ENCODE results near the gene STK4. TPM values are rescaled to one million over a fixed set of nuclear protein-coding genes. Genes with fewer than 3 reads are reported as not detected.

STK4 gene
- total RNA-seq, 1 experiment from 2014 or later = 74.7 TPM

GRCh38 chr20:45121388-45121787 lies 155.1 kb downstream of the STK4 start:
- Histone ChIP-seq H3K9me3 (no peaks in the 10 kb centered on the region), H3K27me3 (replicated peaks; ENCODE audit: control insufficient read depth, insufficient read depth, low read length) (0 out of 2 replicates have a peak, but pooled peaks cover 1% of the 10 kb centered on the region), H3K4me3 (ENCODE audit: low read depth, low read length) (no peak overlapping the region), H3K36me3 (ENCODE audit: control insufficient read depth, insufficient read depth, low read length) (no peaks in the 10 kb centered on the region), H3K4me1 (no peaks in the 10 kb centered on the region)
- intact Hi-C loops (cut with micrococcal nuclease; ENCODE audit: unreplicated experiment) = no loop called here
- BruUV-seq (replicated peaks) = no TSS peak
- H3K36me3 Mint-ChIP-seq (ENCODE audit: insufficient read depth, unreplicated experiment) = no peaks in the 10 kb centered on the region
- CTCF ChIA-PET = interaction anchor here (1.1 kb wide), 1 partner anchor 11 kb away, joined by 5 read pairs; no protein-coding TSS in a partner anchor
- no peak for DNase-seq
- H3K27me3 Mint-ChIP-seq (ENCODE audit: insufficient read depth, unreplicated experiment) = peaks cover 26% of the 10 kb centered on the region
- H3K4me3 Mint-ChIP-seq (ENCODE audit: unreplicated experiment) = no peak overlapping the region
- no peaks in the 10 kb centered on the region for H3K9me3 Mint-ChIP-seq (ENCODE audit: unreplicated experiment)
- no peaks in the 10 kb centered on the region for H3K4me1 Mint-ChIP-seq (ENCODE audit: low read depth, unreplicated experiment)
- TF ChIP-seq CTCF (IDR thresholded peaks at IDR 0.05; ENCODE audit: insufficient read depth in 1 of 2, low read depth in 1 of 2, low read length in 1 of 2, severe bottlenecking in 1 of 2, unreplicated experiment in 1 of 2) = no peak
- H3K27ac Mint-ChIP-seq (ENCODE audit: unreplicated experiment) = no peak overlapping the region
- POLR2A ChIA-PET = no interaction called here

- POLR2A ChIA-PET = no interaction called here
- no peaks in the 10 kb centered on the region for H3K4me1 Mint-ChIP-seq (ENCODE audit: low read depth, unreplicated experiment)
These were observed 158.1 kb downstream of the STK4 start, which contains the start of gene WFDC12 for GRCh38 chr20:45124365-45124764. Gene WFDC12 (minus strand): TSS chr20:45124465. CDS start chr20:45124447, 18 bp downstream.

GRCh38 chr20:45128099-45128498 lies 161.8 kb downstream of the STK4 start:
- no peaks in the 10 kb centered on the region for H3K4me1 ChIP-seq
- TF ChIP-seq CTCF (IDR thresholded peaks at IDR 0.05; ENCODE audit: insufficient read depth in 1 of 2, low read depth in 1 of 2, low read length in 1 of 2, severe bottlenecking in 1 of 2, unreplicated experiment in 1 of 2) = no peak
- H3K27me3 Mint-ChIP-seq (ENCODE audit: insufficient read depth, unreplicated experiment) = peaks cover 32% of the 10 kb centered on the region
- no peaks in the 10 kb centered on the region for H3K36me3 Mint-ChIP-seq (ENCODE audit: insufficient read depth, unreplicated experiment)
- no peak overlapping the region for H3K4me3 Mint-ChIP-seq (ENCODE audit: unreplicated experiment)
- no peaks in the 10 kb centered on the region for H3K9me3 ChIP-seq
- no peaks in the 10 kb centered on the region for H3K9me3 Mint-ChIP-seq (ENCODE audit: unreplicated experiment)
- intact Hi-C loops (cut with micrococcal nuclease; ENCODE audit: unreplicated experiment) = no loop called here
- BruUV-seq (replicated peaks) = no TSS peak
- ChIA-PET POLR2A (no interaction called here), CTCF (interaction anchor here (1.0 kb wide), 1 partner anchor 11 kb away, joined by 5 read pairs; no protein-coding TSS in a partner anchor)
- no peak overlapping the region for H3K27ac Mint-ChIP-seq (ENCODE audit: unreplicated experiment)
- H3K27me3 ChIP-seq (replicated peaks; ENCODE audit: control insufficient read depth, insufficient read depth, low read length) = 0 out of 2 replicates have a peak, but pooled peaks cover 1% of the 10 kb centered on the region
- H3K36me3 ChIP-seq (ENCODE audit: control insufficient read depth, insufficient read depth, low read length) = no peaks in the 10 kb centered on the region
- no peak overlapping the region for H3K4me3 ChIP-seq (ENCODE audit: low read depth, low read length)
- H3K4me1 Mint-ChIP-seq (ENCODE audit: low read depth, unreplicated experiment) = no peaks in the 10 kb centered on the region
- DNase-seq = no peak

More at GRCh38 chr20:45124365-45124764, 158.1 kb downstream of the STK4 start, which contains the start of gene WFDC12:
- no peaks in the 10 kb centered on the region for H3K36me3 ChIP-seq (ENCODE audit: control insufficient read depth, insufficient read depth, low read length)
- no peaks in the 10 kb centered on the region for H3K9me3 ChIP-seq
- H3K36me3 Mint-ChIP-seq (ENCODE audit: insufficient read depth, unreplicated experiment) = no peaks in the 10 kb centered on the region
- no peak within 1 kb of the TSS for H3K4me3 Mint-ChIP-seq (ENCODE audit: unreplicated experiment)
- 0 out of 2 replicates have a peak, but pooled peaks cover 1% of the 10 kb centered on the region for H3K27me3 ChIP-seq (replicated peaks; ENCODE audit: control insufficient read depth, insufficient read depth, low read length)
- H3K9me3 Mint-ChIP-seq (ENCODE audit: unreplicated experiment) = no peaks in the 10 kb centered on the region
- CTCF ChIA-PET = interaction anchor here (0.5 to 2.0 kb wide), 6 partner anchors 12 to 329 kb away, joined by 3 to 6 read pairs (median 4); no protein-coding TSS in a partner anchor
- no peaks in the 10 kb centered on the region for H3K4me1 ChIP-seq
- no peak within 1 kb of the TSS for H3K4me3 ChIP-seq (ENCODE audit: low read depth, low read length)
- BruUV-seq (replicated peaks) = no TSS peak
- no peak for DNase-seq
- intact Hi-C loops (cut with micrococcal nuclease; ENCODE audit: unreplicated experiment) = no loop called here
- H3K27ac Mint-ChIP-seq (ENCODE audit: unreplicated experiment) = no peak within 1 kb of the TSS
- peaks cover 23% of the 10 kb centered on the region for H3K27me3 Mint-ChIP-seq (ENCODE audit: insufficient read depth, unreplicated experiment)
- TF ChIP-seq CTCF (IDR thresholded peaks at IDR 0.05; ENCODE audit: insufficient read depth in 1 of 2, low read depth in 1 of 2, low read length in 1 of 2, severe bottlenecking in 1 of 2, unreplicated experiment in 1 of 2) = no peak

Other genes with a start within 250 kb of the STK4 start
- 2.9 and 3.4 TPM in 2 replicates for gene KCNK15, start 220.6 kb upstream of the STK4 start, total RNA-seq (2022)
- gene RIMS4, start 156.0 kb upstream of the STK4 start, total RNA-seq (2022) = 7.8 and 9.0 TPM in 2 replicates
- gene YWHAB, start 80.8 kb upstream of the STK4 start, total RNA-seq (2022) = 522 and 539 TPM in 2 replicates
- gene PABPC1L, start 56.5 kb upstream of the STK4 start, total RNA-seq (2022) = 242 and 255 TPM in 2 replicates
- 131 and 139 TPM in 2 replicates for gene TOMM34, start 6.1 kb upstream of the STK4 start, total RNA-seq (2022)
- 0.09 TPM in 1 of 2 replicates, not detected in the other for gene KCNS1, start 134.6 kb downstream of the STK4 start, total RNA-seq (2022)
- gene WFDC5, start 148.7 kb downstream of the STK4 start, total RNA-seq (2022) = not detected in 2 replicates
- not detected in 2 replicates for gene WFDC12, start 158.0 kb downstream of the STK4 start, total RNA-seq (2022)
- 3.7 and 6.8 TPM in 2 replicates for gene PI3, start 208.4 kb downstream of the STK4 start, total RNA-seq (2022)
- not detected in 2 replicates for gene SEMG1, start 240.5 kb downstream of the STK4 start, total RNA-seq (2022)